ENCODE data around the gene UBE4A. TPM values are rescaled to one million over a fixed set of nuclear protein-coding genes. Genes with fewer than 3 reads are reported as not detected.

The UBE4A gene
- total and polyA plus RNA-seq, 9 of the 15 experiments (the other 6 are each of a cell fraction or from before 2014, with no cell fraction given): 13.5 to 45.2 (median 26.8) TPM

DNA sequence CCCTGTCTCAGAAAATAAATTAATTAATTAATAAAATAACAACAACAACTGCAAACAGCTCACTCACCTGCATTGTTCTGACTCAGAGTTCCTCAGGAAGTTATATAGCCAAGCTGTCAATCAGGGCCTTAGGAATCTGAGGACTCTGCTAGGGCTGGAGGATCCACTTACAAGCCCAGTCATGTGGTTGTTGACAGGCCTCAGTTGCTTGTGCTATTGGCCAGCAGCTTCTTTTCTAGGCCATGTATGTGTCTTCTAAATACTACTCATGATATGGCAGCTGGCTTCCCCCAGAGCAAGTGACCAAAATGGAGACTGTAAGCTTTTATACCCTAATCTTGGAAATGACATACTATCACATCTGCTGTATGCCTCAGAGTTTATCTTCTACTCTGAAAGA, 21.2 kb downstream of the UBE4A start:
- Histone ChIP-seq H3K9ac (ENCODE audit: insufficient read depth in 1 of 2, low read depth in 2 of 2, low read length in 2 of 2) (no peak overlapping the region), H2AFZ (ENCODE audit: low read depth, low read length) (no peak overlapping the region), H4K20me1 (replicated peaks; ENCODE audit: control insufficient read depth, insufficient read depth, low read length) (no peaks in the 10 kb centered on the region), H3K4me3 (no peak overlapping the region), H3K79me2 (ENCODE audit: control insufficient read depth, insufficient read depth, low read length) (no peaks in the 10 kb centered on the region), H3K4me1 (replicated peaks in 1 of 2; ENCODE audit: control insufficient read depth in 2 of 2, insufficient read depth in 2 of 2, low read length in 2 of 2) (no peaks in the 10 kb centered on the region), H3K27ac (ENCODE audit: extremely low read depth, low read depth, low read length) (no peak overlapping the region), H3K9me1 (ENCODE audit: control insufficient read depth, insufficient read depth, low read length) (no peaks in the 10 kb centered on the region), H3K36me3 (ENCODE audit: control insufficient read depth, insufficient read depth, low read length) (peaks cover 89% of the 10 kb centered on the region), H3K9me3 (replicated peaks; ENCODE audit: control insufficient read depth, insufficient read depth, low read depth, low read length) (no peaks in the 10 kb centered on the region), H3K4me2 (ENCODE audit: insufficient read depth, low read length) (no peak overlapping the region), H3K27me3 (ENCODE audit: control insufficient read depth in 2 of 2, insufficient read depth in 2 of 2, low read length in 2 of 2) (no peaks in the 10 kb centered on the region)
- no peak for FAIRE-seq
- TF ChIP-seq ZBTB7A (IDR thresholded peaks at IDR 0.05; ENCODE audit: borderline replicate concordance, control insufficient read depth, low read depth, low read length): no peak
- TF ChIP-seq, protein P1, sequence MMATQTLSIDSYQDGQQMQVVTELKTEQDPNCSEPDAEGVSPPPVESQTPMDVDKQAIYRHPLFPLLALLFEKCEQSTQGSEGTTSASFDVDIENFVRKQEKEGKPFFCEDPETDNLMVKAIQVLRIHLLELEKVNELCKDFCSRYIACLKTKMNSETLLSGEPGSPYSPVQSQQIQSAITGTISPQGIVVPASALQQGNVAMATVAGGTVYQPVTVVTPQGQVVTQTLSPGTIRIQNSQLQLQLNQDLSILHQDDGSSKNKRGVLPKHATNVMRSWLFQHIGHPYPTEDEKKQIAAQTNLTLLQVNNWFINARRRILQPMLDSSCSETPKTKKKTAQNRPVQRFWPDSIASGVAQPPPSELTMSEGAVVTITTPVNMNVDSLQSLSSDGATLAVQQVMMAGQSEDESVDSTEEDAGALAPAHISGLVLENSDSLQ (IDR thresholded peaks at IDR 0.05): peak; percentile 56
- CTCF ChIA-PET (ENCODE audit: low intra/inter-chr PET ratio): no interaction called here
- POLR2A ChIA-PET: interaction anchor here (0.8 to 1.0 kb wide), 5 partner anchors 14 to 55 kb away, joined by 3 to 4 read pairs (median 3); no protein-coding TSS in a partner anchor
- no TSS peak for BruUV-seq (replicated peaks)
- intact Hi-C loops (cut with micrococcal nuclease): loop anchor here (5.0 kb wide), 1 partner anchor 107 kb away; no protein-coding TSS in a partner anchor
- in situ Hi-C loops (cut with MboI): no loop called here
- ATAC-seq: no peak
- DNase-seq (ENCODE audit: extremely low read depth in 1 of 4, low spot score in 3 of 4): no peak

DNA sequence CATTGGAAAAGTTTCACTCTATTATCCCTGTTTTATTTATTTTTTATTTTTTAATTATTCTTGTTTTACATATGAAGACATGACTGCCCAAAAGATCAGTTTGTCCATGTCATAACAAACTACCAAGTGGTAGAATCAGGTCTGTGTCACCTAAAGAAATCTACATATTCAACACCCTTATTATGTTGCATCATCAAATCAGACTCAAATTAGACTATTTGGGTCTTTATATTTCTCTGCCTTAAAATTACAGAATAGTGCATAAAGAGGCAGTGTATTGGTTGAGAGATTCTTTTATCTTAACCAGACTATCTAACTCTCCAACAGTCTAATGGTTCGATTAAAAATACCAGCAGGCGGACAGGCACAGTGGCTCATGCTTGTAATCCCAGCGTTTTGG, 23.6 kb downstream of the UBE4A start:
- Histone ChIP-seq H3K9me3 (replicated peaks; ENCODE audit: control insufficient read depth, insufficient read depth, low read depth, low read length) (no peaks in the 10 kb centered on the region), H3K79me2 (ENCODE audit: control insufficient read depth, insufficient read depth, low read length) (no peaks in the 10 kb centered on the region), H3K9ac (ENCODE audit: insufficient read depth in 1 of 2, low read depth in 2 of 2, low read length in 2 of 2) (no peak overlapping the region), H4K20me1 (replicated peaks; ENCODE audit: control insufficient read depth, insufficient read depth, low read length) (no peaks in the 10 kb centered on the region), H3K27me3 (ENCODE audit: control insufficient read depth in 2 of 2, insufficient read depth in 2 of 2, low read length in 2 of 2) (no peaks in the 10 kb centered on the region), H3K36me3 (ENCODE audit: control insufficient read depth, insufficient read depth, low read length) (peaks cover 95% of the 10 kb centered on the region), H3K4me2 (ENCODE audit: insufficient read depth, low read length) (no peak overlapping the region), H2AFZ (ENCODE audit: low read depth, low read length) (no peak overlapping the region), H3K4me1 (replicated peaks in 1 of 2; ENCODE audit: control insufficient read depth in 2 of 2, insufficient read depth in 2 of 2, low read length in 2 of 2) (no peaks in the 10 kb centered on the region), H3K9me1 (ENCODE audit: control insufficient read depth, insufficient read depth, low read length) (no peaks in the 10 kb centered on the region), H3K4me3 (no peak overlapping the region), H3K27ac (ENCODE audit: extremely low read depth, low read depth, low read length) (no peak overlapping the region)
- in situ Hi-C loops (cut with MboI) (no loop called here), intact Hi-C loops (cut with micrococcal nuclease) (loop anchor here (5.0 kb wide), 1 partner anchor 104 kb away; no protein-coding TSS in a partner anchor)
- TF ChIP-seq, protein P2, sequence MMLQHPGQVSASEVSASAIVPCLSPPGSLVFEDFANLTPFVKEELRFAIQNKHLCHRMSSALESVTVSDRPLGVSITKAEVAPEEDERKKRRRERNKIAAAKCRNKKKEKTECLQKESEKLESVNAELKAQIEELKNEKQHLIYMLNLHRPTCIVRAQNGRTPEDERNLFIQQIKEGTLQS (IDR thresholded peaks at IDR 0.05): peak; percentile 79
- TF ChIP-seq, protein P2 (CRISPR knock-in tag; conservative IDR thresholded peaks at IDR 0.05): no peak
- TF ChIP-seq CEBPG (CRISPR knock-in tag; IDR thresholded peaks at IDR 0.05) (no peak), CEBPG (tag; conservative IDR thresholded peaks at IDR 0.05 in 1 of 2, IDR thresholded peaks at IDR 0.05 in 1 of 2) (peak; percentile 42 to 52; a peak in 3 of 4 replicates), U2AF1 (optimal IDR thresholded peaks at IDR 0.05; ENCODE audit: low read depth, low read length) (no peak)
- TF ChIP-seq, protein P3, sequence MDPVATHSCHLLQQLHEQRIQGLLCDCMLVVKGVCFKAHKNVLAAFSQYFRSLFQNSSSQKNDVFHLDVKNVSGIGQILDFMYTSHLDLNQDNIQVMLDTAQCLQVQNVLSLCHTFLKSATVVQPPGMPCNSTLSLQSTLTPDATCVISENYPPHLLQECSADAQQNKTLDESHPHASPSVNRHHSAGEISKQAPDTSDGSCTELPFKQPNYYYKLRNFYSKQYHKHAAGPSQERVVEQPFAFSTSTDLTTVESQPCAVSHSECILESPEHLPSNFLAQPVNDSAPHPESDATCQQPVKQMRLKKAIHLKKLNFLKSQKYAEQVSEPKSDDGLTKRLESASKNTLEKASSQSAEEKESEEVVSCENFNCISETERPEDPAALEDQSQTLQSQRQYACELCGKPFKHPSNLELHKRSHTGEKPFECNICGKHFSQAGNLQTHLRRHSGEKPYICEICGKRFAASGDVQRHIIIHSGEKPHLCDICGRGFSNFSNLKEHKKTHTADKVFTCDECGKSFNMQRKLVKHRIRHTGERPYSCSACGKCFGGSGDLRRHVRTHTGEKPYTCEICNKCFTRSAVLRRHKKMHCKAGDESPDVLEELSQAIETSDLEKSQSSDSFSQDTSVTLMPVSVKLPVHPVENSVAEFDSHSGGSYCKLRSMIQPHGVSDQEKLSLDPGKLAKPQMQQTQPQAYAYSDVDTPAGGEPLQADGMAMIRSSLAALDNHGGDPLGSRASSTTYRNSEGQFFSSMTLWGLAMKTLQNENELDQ (CRISPR knock-in tag; IDR thresholded peaks at IDR 0.05; ENCODE audit: borderline replicate concordance): no peak
- WGBS (ENCODE audit: insufficient coverage, low coverage, missing lambda C conversion rate): 80% methylated on average over 3 of the region's 3 CpGs
- ATAC-seq (no peak), FAIRE-seq (no peak), DNase-seq (ENCODE audit: extremely low read depth in 1 of 4, low spot score in 3 of 4) (no peak)
- no TSS peak for BruUV-seq (replicated peaks)
- CTCF ChIA-PET (ENCODE audit: low intra/inter-chr PET ratio): no interaction called here
- POLR2A ChIA-PET: interaction anchor here (0.8 to 2.9 kb wide), 2 partner anchors 15 to 18 kb away, joined by 4 to 10 read pairs; no protein-coding TSS in a partner anchor

Data from K562 (cell line).